ENCODE data around the gene PPP1R12C.

- TF ChIP-seq POLR2A (IDR thresholded peaks at IDR 0.05) = no peak
- no peak for TF ChIP-seq CTCF (IDR thresholded peaks at IDR 0.05)
Observed at GRCh38 chr19:55158848-55159749, 41.7 kb upstream of the PPP1R12C start.

Measured in tibial nerve (tissue), 3 donors.